ENCODE results near the gene ARHGAP27.

DNA sequence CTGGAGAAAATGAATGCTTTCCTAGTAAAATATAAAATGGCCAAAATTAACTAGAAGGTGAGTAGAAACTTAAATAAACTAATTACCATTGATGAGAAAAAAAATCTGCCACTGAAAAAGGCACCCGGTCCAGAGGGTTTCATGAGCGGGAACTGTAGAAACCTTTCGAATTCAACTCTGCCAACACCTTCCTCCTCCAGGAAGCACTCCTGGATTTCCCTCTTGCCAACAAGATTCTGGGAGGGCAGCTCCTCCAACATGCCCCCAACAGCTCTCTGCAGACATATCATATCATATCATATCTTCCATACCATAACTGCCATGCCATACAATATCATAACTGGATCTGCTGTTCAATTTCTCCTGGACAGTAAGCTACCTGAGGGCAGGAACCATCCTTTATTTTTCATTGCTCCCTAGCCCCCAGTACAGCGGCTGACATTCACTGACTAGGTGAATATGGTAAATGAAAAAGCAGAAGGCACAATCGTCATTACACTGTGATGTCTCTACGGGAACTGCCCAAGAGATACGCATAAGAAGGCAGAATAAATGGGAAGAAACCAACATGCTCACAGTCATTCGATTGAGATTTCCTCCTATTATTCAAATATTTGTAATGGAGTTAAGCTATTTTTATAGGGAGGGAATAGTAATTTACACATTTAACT, 9.2 kb downstream of the ARHGAP27 start:
- TF ChIP-seq POLR2A (IDR thresholded peaks at IDR 0.05; ENCODE audit: low read depth, low read length) (no peak), POLR2AphosphoS5 (IDR thresholded peaks at IDR 0.05; ENCODE audit: low read depth, low read length) (no peak), TAF1 (IDR thresholded peaks at IDR 0.05; ENCODE audit: low read depth, low read length) (no peak), POU2F2 (IDR thresholded peaks at IDR 0.05; ENCODE audit: low read depth, low read length) (no peak)

All from GM12891 (cell line).